Glomerular visceral epithelial cell (primary cell): ENCODE data around the gene KY.
"Not testable (repeated sequence)": the region's sequence is repeated elsewhere in the genome, so short reads cannot be mapped to it uniquely, and the experiment has no call there.

Experiments
- DNase-seq: peaks from one replicate; pipeline ENCODE4 v3.0.0-alpha.2; 2016; ENCODE audit errors: extremely low spot score

The KY gene

DNA sequence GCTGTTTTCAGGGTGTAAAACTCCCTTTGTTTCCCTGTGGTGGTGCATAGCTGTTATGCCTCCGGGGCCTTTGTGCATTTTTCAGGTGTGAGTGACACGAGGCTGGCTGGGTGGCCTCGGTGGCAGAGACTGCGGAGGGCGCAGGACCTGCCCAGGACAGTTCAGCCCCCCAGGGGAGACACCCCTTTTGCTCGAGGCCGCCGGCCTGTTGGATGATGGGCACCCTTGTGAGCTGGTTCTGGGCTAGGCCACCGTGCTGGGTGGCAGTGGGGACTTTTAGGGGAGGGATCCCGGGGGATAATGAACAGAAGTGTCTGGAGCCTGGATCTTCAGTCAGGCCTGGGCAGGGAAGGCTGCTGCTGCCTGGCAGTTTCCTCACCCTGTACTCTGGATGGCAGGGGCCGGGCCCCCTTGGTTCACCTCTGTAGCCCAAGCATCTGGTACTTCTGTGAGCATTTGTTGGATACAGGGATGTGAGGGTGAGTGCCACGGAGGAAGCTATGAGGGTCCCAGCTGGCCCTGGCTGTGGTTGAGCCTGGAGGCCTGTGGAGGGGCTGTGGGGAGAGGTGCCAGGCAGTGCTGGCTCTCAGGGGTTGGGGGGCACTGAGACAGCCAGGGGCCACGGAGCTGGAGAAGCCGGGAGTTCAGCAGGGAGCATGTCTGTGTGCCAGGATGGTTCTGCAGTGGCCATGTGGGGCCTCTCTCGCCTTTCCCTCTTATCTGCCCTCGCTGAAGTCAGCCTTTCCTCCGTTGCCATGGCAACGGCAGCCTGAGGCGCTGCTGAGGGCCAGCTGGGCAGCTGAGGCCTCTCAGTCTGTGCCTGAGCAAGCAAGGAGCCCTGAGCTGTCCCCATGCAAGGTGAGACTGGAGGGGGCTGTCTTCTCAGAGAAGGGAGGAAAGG is 49.0 kb downstream of the KY start:
- peak; percentile 29 for DNase-seq

DNA sequence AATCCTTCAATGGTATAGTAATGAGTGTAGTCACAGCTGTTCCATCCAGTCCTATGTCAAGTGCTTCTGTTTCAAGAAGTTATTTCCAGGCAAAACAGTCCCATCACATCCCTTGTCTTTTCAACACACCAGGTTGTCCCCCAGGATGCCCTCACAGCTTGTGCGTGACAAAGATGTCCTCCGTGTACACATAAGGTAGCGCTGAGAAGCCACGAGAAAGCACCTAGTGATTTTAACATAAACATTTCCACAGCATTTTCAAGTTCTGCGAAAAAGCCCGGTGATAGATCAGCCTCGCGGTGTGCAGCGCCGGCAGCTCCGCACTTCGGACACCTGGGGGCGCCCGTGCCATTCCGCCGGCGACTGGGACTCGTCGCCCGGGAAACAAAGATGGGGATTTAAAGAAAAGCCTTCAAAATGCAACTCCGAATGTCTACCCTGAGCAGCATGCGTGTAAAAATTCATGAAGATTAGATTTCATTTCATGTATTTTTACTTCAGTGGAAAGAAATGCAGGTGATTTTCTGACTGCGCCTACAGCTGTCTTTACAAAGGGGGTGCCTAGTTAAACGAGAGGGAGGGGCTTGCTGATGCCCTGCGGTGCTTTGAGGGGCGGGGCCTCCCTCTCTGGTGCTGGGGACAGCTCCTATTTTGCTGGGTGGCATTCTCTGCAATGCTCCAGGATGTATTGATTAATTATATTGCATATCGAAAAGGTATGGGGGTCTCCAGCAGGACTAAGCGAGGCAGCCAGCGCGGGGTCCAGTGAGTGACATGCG is 49.9 kb downstream of the KY start:
- peak; percentile 65 for DNase-seq

DNA sequence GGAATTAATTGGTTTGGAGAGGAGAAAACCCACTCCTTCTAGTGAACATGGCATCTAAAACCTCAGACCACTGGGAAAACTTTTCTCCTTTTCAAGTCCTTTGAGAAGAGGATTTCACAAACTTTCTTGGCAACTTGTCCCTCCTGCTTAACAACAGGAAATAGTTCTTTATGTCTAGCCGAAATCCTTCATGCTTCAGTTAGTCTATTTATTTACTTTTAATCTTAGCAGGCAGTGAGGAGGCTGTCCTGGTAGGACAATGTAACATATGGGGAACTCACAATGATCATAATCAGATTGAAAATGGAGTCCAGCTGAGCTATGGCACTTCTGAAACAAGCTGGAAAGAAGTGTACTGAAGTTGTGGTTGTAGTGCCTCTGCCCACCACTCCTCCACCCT is 50.6 kb downstream of the KY start:
- no peak for DNase-seq

DNA sequence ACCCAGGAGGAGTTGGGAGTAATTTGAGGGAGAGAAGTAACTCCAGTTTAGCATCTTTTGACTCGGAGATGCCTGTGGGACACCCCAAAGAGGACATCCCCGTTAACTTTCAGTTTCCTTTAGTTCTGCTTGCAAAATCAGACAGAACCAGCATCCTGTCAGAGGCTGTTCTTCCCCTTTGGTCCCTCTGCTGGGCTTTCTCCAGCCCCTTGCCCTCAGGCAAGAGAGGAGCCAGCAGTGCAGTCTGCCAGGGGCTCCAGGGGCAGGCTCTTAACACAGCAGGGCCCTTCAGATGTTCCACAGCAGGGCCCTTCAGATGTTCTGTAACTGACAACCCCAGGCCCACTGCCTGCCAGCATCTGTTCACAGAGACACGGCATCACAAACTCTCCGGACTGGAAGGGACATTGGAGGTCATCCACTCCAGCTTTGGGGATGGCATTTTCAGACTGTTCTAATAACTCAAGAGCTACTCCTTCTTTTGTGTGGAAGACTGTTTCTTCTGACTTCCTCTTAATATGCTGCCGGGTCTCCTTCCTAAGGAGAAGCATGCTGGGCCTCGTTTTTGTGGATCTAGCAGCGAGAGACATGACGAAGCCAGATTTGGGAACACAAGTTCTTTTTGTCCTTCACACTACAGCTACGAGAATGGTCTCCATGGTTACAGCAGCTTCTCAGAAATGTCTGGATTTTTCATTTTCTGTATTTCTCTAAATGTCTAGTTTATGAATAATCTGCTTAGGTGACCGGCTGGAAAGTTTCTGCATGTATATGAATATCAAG is 51.9 kb downstream of the KY start:
- no peak for DNase-seq

DNA sequence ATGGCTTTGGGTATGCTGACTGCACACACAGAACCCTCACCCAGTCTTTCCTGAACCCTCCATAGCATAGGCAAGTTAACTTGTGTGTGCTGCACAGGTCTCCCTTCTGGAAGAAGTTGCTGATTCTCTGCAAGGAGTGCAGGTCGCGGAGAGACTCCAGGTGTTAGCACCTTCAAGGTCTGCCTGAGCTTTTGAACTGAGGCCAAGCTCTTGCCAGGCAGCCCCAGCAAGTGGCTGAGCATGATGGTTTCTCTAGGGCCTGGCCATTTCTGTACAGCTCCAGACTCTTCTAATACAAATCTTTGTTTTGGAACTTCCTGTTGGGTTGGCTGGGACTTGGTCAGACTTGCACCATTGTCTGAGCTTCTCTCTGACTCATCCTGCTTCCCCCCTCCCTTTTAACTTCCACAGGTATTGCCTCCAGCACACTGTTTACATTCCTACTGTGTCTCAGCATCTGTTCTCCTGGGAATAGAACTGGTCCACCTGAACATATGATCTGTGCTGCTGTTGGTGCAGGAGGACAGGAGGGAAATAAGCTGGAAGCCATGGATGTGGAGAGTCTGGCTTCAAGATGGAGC is 53.3 kb downstream of the KY start:
- no peak for DNase-seq

DNA sequence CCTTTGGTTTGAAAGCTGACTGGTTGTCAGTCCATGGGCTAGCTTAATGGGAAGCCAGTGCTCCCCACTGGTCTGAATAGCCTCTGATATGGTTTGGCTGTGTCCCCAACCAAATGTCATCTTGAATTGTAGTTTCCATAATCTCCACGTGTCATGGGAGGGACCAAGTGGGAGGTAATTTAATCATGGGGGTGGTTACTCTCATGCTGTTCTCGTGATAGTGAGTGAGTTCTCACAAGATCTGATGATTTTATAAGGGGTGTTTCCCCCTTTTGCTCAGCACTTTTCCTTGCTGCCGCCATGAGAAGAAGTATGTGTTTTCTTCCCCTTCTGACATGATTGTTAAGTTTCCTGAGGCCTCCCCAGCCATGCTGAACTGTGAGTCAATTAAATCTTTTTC is 55.8 kb downstream of the KY start:
- DNase-seq = not testable (repeated sequence)

DNA sequence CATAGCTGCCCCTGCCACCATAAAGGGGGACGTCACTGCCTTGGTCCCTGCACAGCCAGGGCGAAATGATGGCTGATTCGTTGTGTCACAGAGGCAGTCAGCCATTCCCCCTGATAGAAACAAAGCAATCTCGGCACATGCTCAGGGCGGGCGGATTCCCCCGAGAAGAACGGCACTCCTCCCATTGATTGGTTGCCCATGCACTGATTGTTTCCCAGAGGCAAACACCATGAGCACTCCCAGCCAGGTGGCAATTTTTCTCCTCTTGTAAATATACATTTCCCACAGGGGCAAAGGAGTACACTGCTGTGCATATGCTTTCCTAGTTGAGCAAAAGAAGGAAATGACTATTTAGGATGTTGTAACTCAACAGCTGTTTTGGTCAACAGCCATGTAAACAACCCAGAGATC is 56.5 kb downstream of the KY start:
- no peak for DNase-seq

DNA sequence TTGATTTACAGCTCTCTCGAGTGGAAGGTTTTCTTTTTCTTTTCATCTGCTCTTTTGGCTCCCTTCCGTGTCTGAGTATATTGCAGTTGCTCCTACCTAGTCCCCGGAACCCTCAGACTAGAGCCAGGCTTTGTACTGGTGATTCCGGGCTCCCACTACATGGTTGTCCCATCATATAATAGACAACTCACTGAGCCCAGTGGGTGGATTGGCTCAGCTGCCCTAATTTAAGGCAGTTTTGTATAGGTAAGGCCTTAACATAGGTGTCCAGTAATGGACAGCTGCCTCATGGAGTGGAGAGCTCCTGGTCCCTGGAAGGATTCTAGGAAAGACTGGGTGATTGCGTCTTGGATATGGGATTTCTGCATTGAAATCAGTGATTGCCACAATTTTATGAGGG is 58.0 kb downstream of the KY start:
- no peak for DNase-seq

DNA sequence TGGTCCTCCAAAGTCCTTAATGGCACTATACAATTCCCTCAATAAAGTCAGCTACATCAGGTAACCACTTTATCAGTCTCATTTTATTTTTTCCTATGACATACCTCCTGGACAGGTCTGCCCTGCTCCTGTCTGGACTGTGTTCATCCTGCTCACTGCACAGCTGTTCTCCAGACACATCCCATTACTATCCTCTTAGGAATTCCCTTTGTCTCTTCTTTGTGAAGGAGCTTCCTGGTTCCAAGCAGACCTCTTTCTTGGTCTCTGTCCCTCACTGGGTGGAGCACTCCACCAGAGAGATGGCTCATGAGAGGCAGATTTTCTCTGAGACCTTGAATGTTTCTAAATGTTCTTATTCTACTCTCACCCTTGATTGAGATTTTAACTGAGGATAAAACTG is 60.1 kb downstream of the KY start:
- no peak for DNase-seq

DNA sequence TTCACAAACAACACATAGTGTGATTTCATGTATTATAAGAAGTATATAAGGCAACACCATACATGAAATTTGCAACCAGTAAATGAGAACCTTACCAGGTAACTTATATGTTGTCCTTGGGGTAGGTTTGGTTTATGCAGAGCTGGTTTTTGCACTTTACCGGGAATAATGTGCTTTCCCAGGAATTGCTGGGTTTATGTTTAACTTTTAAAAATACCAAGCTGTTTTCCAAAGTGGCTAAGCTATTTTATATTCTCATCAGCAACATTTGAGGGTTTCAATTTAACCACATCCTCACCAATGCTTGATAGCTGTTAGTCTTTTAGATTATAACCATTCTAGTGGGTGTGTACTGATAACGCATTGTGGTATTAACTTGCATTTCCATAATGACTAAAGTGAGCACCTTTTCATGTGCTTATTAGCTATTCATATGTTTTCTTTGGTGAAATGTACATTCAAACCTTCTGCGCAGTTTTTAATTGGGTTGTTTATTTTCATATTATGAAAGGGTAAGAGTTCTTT is 71.6 kb downstream of the KY start:
- no peak for DNase-seq

DNA sequence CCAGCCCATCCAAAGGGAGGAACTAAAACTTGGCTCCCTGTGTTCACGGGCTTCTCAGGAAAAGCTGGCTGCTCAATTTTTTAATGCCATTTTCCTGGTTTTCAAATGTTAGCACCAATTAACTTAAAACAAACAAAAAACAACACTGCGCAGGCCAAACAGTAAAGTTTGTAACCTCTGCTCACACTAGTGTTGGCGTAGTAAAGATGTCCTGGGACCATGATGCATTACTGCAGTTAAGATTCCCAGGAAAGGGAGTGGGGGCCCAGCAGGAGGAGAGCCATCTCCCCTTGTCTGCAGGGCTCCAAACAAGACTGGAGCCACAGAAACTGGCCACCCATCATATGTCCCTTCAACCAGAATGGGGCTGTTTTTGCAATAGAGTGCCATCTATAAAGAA is 74.0 kb downstream of the KY start:
- DNase-seq = no peak

DNA sequence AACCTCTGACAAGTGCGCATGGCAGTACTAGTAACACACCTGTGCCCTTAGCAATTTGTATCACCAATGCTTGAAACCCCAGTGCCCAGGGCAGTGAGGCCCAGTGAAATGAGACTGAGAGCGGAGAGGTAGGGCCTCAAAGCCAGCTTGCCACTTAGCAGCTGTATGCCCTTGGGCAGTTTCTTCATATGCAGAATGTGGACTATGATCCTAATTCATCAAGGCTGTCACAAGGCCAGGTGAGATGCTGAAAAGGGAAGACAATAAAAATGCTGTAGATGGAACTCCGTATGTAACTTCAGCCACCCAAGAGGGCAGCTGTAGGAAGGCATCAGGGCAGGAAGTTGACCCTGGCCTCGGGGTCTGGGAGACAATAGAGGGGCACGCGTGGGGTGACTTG is 74.4 kb downstream of the KY start:
- no peak for DNase-seq

DNA sequence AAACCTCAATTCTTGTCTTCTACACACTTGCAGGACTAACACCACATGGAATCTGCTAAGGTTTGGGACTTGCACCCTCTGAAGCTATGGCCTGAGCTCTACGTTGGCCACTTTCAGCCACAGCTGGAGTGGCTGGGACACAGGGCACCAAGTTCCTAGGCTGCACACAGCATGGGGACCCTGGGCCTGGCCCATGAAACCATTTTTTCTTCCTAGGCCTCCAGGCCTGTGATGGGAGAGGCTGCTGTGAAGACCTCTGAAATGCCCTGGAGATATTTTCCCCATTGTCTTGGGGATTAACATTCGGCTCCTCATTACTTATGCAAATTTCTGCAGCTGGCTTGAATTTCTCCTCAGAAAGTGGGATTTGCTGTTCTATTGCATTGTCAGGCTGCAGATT is 80.9 kb downstream of the KY start:
- DNase-seq = not testable (repeated sequence)

DNA sequence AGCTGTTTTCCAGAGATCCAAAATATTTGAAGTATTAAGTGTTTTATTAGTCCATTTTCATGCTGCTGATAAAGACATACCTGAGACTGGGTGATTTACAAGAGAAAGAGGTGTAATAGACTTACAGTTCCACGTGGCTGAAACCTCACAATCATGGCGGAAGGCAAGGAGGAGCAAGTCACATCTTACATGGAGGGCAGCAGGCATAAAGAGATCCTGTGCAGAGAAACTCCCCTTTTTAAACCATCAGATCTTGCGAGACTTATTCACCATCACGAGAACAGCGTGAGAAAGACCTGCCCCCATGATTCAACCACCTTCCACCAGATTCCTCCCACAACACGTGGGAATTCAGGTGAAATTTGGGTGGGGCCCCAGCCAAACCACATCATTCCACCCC is 82.0 kb downstream of the KY start:
- DNase-seq = no peak

DNA sequence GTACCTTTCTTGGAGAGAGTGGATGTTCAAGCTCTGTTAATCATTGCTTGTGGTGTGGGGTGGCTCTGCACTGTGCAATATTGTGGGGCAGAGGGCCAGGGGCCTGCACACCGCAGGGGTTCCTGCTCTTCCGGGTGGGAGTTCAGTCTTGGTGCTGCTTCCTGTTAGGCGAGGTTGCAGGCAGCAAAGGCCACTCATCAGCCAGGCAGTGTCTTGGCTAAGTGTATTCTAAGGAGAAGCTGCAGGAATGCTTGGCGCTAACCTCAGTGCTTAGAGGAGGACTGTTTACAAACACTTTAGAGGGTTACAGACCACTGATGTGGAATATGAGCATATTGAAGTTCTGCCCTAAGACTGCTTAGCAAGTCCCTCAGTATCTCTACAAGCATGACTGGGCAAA is 83.2 kb downstream of the KY start:
- DNase-seq = peak; percentile 8

DNA sequence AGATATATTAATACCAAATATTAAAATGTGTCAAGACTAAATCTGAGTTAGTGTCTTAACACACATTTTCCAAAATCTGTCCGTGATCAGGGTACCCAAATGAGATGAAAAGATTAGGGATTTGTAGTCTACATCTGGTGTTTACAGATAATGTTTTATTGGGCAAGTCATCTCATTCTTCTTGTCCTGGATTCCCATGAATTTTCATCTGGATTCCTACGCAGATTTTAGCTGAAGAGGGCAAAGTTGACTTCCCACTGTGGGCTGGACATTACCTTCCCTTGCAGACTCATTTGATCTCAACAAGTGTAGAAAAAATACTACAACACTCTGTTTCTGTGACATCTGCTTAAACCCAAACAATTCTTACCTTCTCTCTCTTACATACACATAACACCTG is 85.8 kb downstream of the KY start:
- DNase-seq = no peak

DNA sequence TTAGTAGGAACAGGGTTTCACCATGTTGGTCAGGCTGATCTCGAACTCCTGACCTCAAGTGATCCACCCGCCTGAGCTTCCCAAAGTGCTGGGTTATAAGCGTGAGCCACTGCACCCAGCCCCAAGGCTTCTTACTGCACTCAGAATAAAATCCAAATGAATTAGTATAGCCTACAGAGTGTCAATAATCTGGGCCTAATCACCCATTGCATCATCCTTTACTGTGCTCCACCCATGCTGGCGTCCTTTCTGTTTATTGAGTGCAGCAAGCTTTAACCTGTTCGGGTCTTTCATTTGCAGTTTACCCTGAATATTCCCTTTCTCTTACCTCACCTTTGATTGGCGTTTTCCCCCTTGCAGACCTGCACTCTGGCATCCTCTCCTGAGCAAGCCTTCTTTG is 87.2 kb downstream of the KY start:
- no peak for DNase-seq

DNA sequence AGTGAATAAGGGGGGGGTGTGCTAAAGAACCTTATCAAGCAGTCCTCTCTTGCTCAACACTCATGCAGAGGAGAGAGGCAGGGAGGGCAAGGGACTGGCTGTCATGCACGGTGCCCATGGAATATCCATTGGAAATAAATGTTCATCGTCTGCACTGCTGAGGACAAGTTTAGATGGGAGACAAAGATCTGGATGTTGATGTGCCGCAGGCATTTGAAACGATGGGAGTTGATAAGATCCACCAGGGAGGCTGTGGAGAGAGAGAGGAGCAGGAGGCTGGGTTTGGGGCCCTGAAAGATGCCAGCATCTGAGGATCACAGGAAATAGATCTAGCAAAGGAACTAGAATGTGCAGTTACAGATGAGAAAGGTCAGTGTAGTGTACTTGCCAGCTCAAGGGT is 88.8 kb downstream of the KY start:
- DNase-seq = no peak

DNA sequence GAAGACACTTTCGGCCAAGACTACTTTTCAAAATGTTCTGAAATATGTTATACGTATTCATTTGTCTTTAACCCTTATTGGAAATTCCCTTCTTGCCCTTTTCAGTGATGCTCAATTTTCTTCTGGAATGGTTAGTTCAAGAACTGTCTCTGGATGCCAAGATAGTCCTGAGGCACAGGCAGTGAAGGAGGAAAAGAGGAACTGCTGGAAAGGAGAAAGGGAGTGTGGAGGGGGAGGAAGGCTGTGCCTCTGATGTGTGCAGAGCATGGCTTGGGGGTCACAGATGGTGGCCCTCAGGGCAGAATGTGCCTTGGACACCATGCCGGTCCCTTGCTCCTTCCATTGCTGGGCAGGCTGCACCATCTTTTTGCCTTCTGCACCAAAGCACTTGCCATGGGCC is 91.2 kb downstream of the KY start:
- DNase-seq = no peak
